NT2/D1 (cell line): ENCODE measurements around the gene ACP7.
A peak's percentile ranks its signal among the peaks of the same experiment; 100 is the strongest.
"Not testable (repeated sequence)": the region's sequence is repeated elsewhere in the genome, so short reads cannot be mapped to it uniquely, and the experiment has no call there.

Experiments
- DNase-seq: peaks from one replicate; pipeline ENCODE4 v3.0.0-alpha.2; 2011; ENCODE audit warnings: low read depth, low spot score
- H3K27me3 ChIP-seq: 2 replicates; pipeline ENCODE4 v1.6.0; 2011; ENCODE audit warnings: mild to moderate bottlenecking; ENCODE audit not compliant: insufficient read length, insufficient read depth
- H3K36me3 ChIP-seq: 2 replicates; pipeline ENCODE4 v1.6.1; 2011; ENCODE audit warnings: mild to moderate bottlenecking, low read length, mixed read lengths; ENCODE audit not compliant: insufficient read depth, insufficient read length
- H3K4me1 ChIP-seq: 2 replicates; pipeline ENCODE4 v1.5.1; 2011; ENCODE audit not compliant: insufficient read depth, insufficient read length
- H3K4me3 ChIP-seq: 2 replicates; pipeline ENCODE4 v1.5.1; 2011; ENCODE audit warnings: low read depth; ENCODE audit not compliant: insufficient read length
- H3K9ac ChIP-seq: 2 replicates; pipeline ENCODE4 v1.6.0; 2011; ENCODE audit warnings: low read depth; ENCODE audit not compliant: insufficient read length
- H3K9me3 ChIP-seq: 2 replicates; pipeline ENCODE4 v1.5.1; 2011; ENCODE audit warnings: mild to moderate bottlenecking, low read length; ENCODE audit not compliant: insufficient read depth
- SUZ12 ChIP-seq: IDR thresholded peaks from 2 replicates; pipeline ENCODE4 v1.6.1; 2011; ENCODE audit not compliant: insufficient read length, insufficient read depth; ENCODE audit errors: extremely low read depth
- YY1 ChIP-seq: IDR thresholded peaks from 2 replicates; pipeline ENCODE4 v1.6.1; 2011; ENCODE audit not compliant: insufficient read length, insufficient read depth
- ZNF274 ChIP-seq: IDR thresholded peaks from 2 replicates; pipeline ENCODE4 v1.6.1; 2011; ENCODE audit warnings: mild to moderate bottlenecking, low read depth, low read length

Gene ACP7

GRCh38 chr19:39110263-39110967, 26.2 kb downstream of the ACP7 start:
- no peak overlapping the region for H3K4me3 ChIP-seq

GRCh38 chr19:39111593-39112199, 27.5 kb downstream of the ACP7 start:
- no peak for TF ChIP-seq SUZ12
- no peak for TF ChIP-seq YY1
- no peak for TF ChIP-seq ZNF274
- Histone ChIP-seq H3K9ac (peak overlapping the region; percentile 42), H3K36me3 (no peaks in the 10 kb centered on the region), H3K4me3 (no peak overlapping the region), H3K4me1 (no peaks in the 10 kb centered on the region), H3K27me3 (no peaks in the 10 kb centered on the region), H3K9me3 (no peaks in the 10 kb centered on the region)
- DNase-seq, result no peak

More at GRCh38 chr19:39110263-39110967, 26.2 kb downstream of the ACP7 start:
- Histone ChIP-seq H3K9ac (no peak overlapping the region), H3K36me3 (no peaks in the 10 kb centered on the region), H3K9me3 (no peaks in the 10 kb centered on the region), H3K4me1 (no peaks in the 10 kb centered on the region), H3K27me3 (no peaks in the 10 kb centered on the region)
- no peak for TF ChIP-seq YY1
- no peak for TF ChIP-seq ZNF274
- no peak for TF ChIP-seq SUZ12
- peak; percentile 28 for DNase-seq

- Histone ChIP-seq H3K4me3 (no peak overlapping the region), H3K27me3 (no peaks in the 10 kb centered on the region), H3K9me3 (no peaks in the 10 kb centered on the region), H3K4me1 (no peaks in the 10 kb centered on the region), H3K36me3 (no peaks in the 10 kb centered on the region), H3K9ac (no peak overlapping the region)
- no peak for DNase-seq
- TF ChIP-seq YY1 (no peak), SUZ12 (no peak), ZNF274 (no peak)
Measured at GRCh38 chr19:39112338-39112890, 28.2 kb downstream of the ACP7 start.

GRCh38 chr19:39113199-39113598, 29.0 kb downstream of the ACP7 start:
- DNase-seq, result no peak
- no peaks in the 10 kb centered on the region for H3K36me3 ChIP-seq
- no peak overlapping the region for H3K9ac ChIP-seq
- no peaks in the 10 kb centered on the region for H3K9me3 ChIP-seq
- no peaks in the 10 kb centered on the region for H3K4me1 ChIP-seq
- no peak overlapping the region for H3K4me3 ChIP-seq
- H3K27me3 ChIP-seq, result no peaks in the 10 kb centered on the region
- TF ChIP-seq YY1, result no peak
- TF ChIP-seq ZNF274, result no peak
- TF ChIP-seq SUZ12, result no peak

GRCh38 chr19:39115105-39115847, 31.1 kb downstream of the ACP7 start:
- Histone ChIP-seq H3K4me1 (no peaks in the 10 kb centered on the region), H3K4me3 (no peak overlapping the region), H3K36me3 (no peaks in the 10 kb centered on the region), H3K27me3 (no peaks in the 10 kb centered on the region), H3K9ac (no peak overlapping the region), H3K9me3 (no peaks in the 10 kb centered on the region)
- no peak for DNase-seq
- TF ChIP-seq ZNF274, result no peak

GRCh38 chr19:39117023-39117422, 32.9 kb downstream of the ACP7 start:
- not testable (repeated sequence) for H3K9ac ChIP-seq, H3K9me3 ChIP-seq, H3K27me3 ChIP-seq, H3K4me3 ChIP-seq, H3K36me3 ChIP-seq, DNase-seq, H3K4me1 ChIP-seq

GRCh38 chr19:39119830-39120229, 35.7 kb downstream of the ACP7 start:
- H3K9ac ChIP-seq, result no peak overlapping the region
- DNase-seq, result no peak
- H3K4me1 ChIP-seq, result peaks cover 2% of the 10 kb centered on the region
- no peak for TF ChIP-seq SUZ12
- TF ChIP-seq ZNF274, result no peak
- no peaks in the 10 kb centered on the region for H3K9me3 ChIP-seq
- no peak overlapping the region for H3K4me3 ChIP-seq
- no peaks in the 10 kb centered on the region for H3K36me3 ChIP-seq
- no peaks in the 10 kb centered on the region for H3K27me3 ChIP-seq
